NT2/D1 (cell line): ENCODE data around the gene OR2M2.

Source experiments
- SUZ12 ChIP-seq: IDR thresholded peaks from 2 replicates; pipeline ENCODE4 v1.6.1; 2011; ENCODE audit not compliant: insufficient read length, insufficient read depth; ENCODE audit errors: extremely low read depth
- ZNF274 ChIP-seq: IDR thresholded peaks from 2 replicates; pipeline ENCODE4 v1.6.1; 2011; ENCODE audit warnings: mild to moderate bottlenecking, low read depth, low read length

GRCh38 chr1:248183996-248184395 lies 9.4 kb downstream of the OR2M2 start:
- TF ChIP-seq ZNF274 (no peak), SUZ12 (no peak)
